ENCODE results near the gene GPR141. TPM values are rescaled to one million over a fixed set of nuclear protein-coding genes. Genes with fewer than 3 reads are reported as not detected.

GPR141 gene
- total RNA-seq, 1 donor from 2014 or later, result not detected

GRCh38 chr7:37686556-37687345, 3.2 kb downstream of the GPR141 start:
- TF ChIP-seq CTCF (conservative IDR thresholded peaks at IDR 0.05), result no peak
- DNase-seq (ENCODE audit: extremely low spot score, unreplicated experiment), result no peak
- H3K4me3 Mint-ChIP-seq, result no peak overlapping the region
- no peaks in the 10 kb centered on the region for H3K4me1 Mint-ChIP-seq (ENCODE audit: unreplicated experiment)
- no peaks in the 10 kb centered on the region for H3K9me3 Mint-ChIP-seq
- H3K27ac Mint-ChIP-seq, result no peak overlapping the region
- no peaks in the 10 kb centered on the region for H3K36me3 Mint-ChIP-seq
- H3K27me3 Mint-ChIP-seq, result no peaks in the 10 kb centered on the region

- no peak overlapping the region for H3K4me3 Mint-ChIP-seq
- no peaks in the 10 kb centered on the region for H3K36me3 Mint-ChIP-seq
- peaks cover 5% of the 10 kb centered on the region for H3K9me3 Mint-ChIP-seq
- DNase-seq (ENCODE audit: extremely low spot score, unreplicated experiment), result no peak
- H3K4me1 Mint-ChIP-seq (ENCODE audit: unreplicated experiment), result peaks cover 11% of the 10 kb centered on the region
- no peak for TF ChIP-seq CTCF (conservative IDR thresholded peaks at IDR 0.05)
- H3K27me3 Mint-ChIP-seq, result no peaks in the 10 kb centered on the region
- H3K27ac Mint-ChIP-seq, result no peak overlapping the region
Observed at GRCh38 chr7:37690206-37690605, 6.6 kb downstream of the GPR141 start.

- H3K4me1 Mint-ChIP-seq (ENCODE audit: unreplicated experiment), result peaks cover 11% of the 10 kb centered on the region
- no peak overlapping the region for H3K4me3 Mint-ChIP-seq
- H3K27ac Mint-ChIP-seq, result no peak overlapping the region
- H3K9me3 Mint-ChIP-seq, result peaks cover 5% of the 10 kb centered on the region
- no peak for DNase-seq (ENCODE audit: extremely low spot score, unreplicated experiment)
- H3K36me3 Mint-ChIP-seq, result no peaks in the 10 kb centered on the region
- TF ChIP-seq CTCF (conservative IDR thresholded peaks at IDR 0.05), result no peak
- peaks cover 3% of the 10 kb centered on the region for H3K27me3 Mint-ChIP-seq
Observed at GRCh38 chr7:37694208-37695094, 10.9 kb downstream of the GPR141 start.

GRCh38 chr7:37698276-37698675, 14.7 kb downstream of the GPR141 start:
- peaks cover 3% of the 10 kb centered on the region for H3K27me3 Mint-ChIP-seq
- no peak for DNase-seq (ENCODE audit: extremely low spot score, unreplicated experiment)
- no peak overlapping the region for H3K4me3 Mint-ChIP-seq
- H3K9me3 Mint-ChIP-seq, result peaks cover 5% of the 10 kb centered on the region
- TF ChIP-seq CTCF (conservative IDR thresholded peaks at IDR 0.05), result no peak
- peaks cover 17% of the 10 kb centered on the region for H3K4me1 Mint-ChIP-seq (ENCODE audit: unreplicated experiment)
- no peak overlapping the region for H3K27ac Mint-ChIP-seq
- no peaks in the 10 kb centered on the region for H3K36me3 Mint-ChIP-seq

GRCh38 chr7:37698782-37699181, 15.2 kb downstream of the GPR141 start:
- Mint-ChIP-seq H3K4me1 (ENCODE audit: unreplicated experiment) (peaks cover 19% of the 10 kb centered on the region), H3K27me3 (peaks cover 3% of the 10 kb centered on the region), H3K4me3 (no peak overlapping the region), H3K9me3 (peaks cover 5% of the 10 kb centered on the region), H3K27ac (no peak overlapping the region), H3K36me3 (no peaks in the 10 kb centered on the region)
- TF ChIP-seq CTCF (conservative IDR thresholded peaks at IDR 0.05), result no peak
- DNase-seq (ENCODE audit: extremely low spot score, unreplicated experiment), result no peak
